Fibroblast of lung (primary cell): ENCODE data around the gene PPP2R3B. TPM values are rescaled to one million over a fixed set of nuclear protein-coding genes. Genes with fewer than 3 reads are reported as not detected.
"Not testable (repeated sequence)": the region's sequence is repeated elsewhere in the genome, so short reads cannot be mapped to it uniquely, and the experiment has no call there.

Source experiments
- DNase-seq, 2 donors: peaks; one replicate each; pipeline versions ENCODE4 v3.0.0 to v3.0.0-alpha.2; 2010; ENCODE audit warnings: low read depth in 2 of 2
- H2AFZ ChIP-seq: 2 replicates; pipeline ENCODE4 v1.5.1; 2012; ENCODE audit warnings: low read length, control low read depth, inconsistent platforms
- H3K27ac ChIP-seq: 2 replicates; pipeline ENCODE4 v1.5.1; 2011; ENCODE audit warnings: low read length, control low read depth; ENCODE audit not compliant: insufficient read depth
- H3K27me3 ChIP-seq: 2 replicates; pipeline ENCODE4 v1.5.1; 2011; ENCODE audit warnings: mild to moderate bottlenecking, low read length; ENCODE audit not compliant: control insufficient read depth, insufficient read depth
- H3K36me3 ChIP-seq: 2 replicates; pipeline ENCODE4 v1.5.1; 2011; ENCODE audit warnings: low read length; ENCODE audit not compliant: control insufficient read depth, insufficient read depth
- H3K4me1 ChIP-seq: 2 replicates; pipeline ENCODE4 v1.5.1; 2011; ENCODE audit warnings: low read length; ENCODE audit not compliant: control insufficient read depth, insufficient read depth; ENCODE audit errors: extremely low read depth
- H3K4me2 ChIP-seq: 2 replicates; pipeline ENCODE4 v1.5.1; 2011; ENCODE audit warnings: low read length, control low read depth; ENCODE audit not compliant: insufficient read depth; ENCODE audit errors: extremely low read depth
- H3K4me3 ChIP-seq, 4 experiments: fragments of 200-600 bp in 1 of 4; sonication (generic) in 1 of 4; replicated peaks in 1 of 4; 2 replicates each; pipeline ENCODE4 v1.5.1; 2011 to 2016; ENCODE audit warnings: low read length in 4 of 4, low read depth in 3 of 4, mild to moderate bottlenecking in 3 of 4, control low read depth in 2 of 4, inconsistent platforms in 1 of 4, mixed read lengths in 1 of 4; ENCODE audit not compliant: insufficient read depth in 1 of 4; ENCODE audit errors: control extremely low read depth in 1 of 4
- H3K79me2 ChIP-seq: 2 replicates; pipeline ENCODE4 v1.5.1; 2012; ENCODE audit warnings: mild to moderate bottlenecking, low read length, inconsistent platforms; ENCODE audit not compliant: control insufficient read depth, insufficient read depth
- H3K9ac ChIP-seq: 2 replicates; pipeline ENCODE4 v1.5.1; 2011; ENCODE audit warnings: mild to moderate bottlenecking, low read length, control low read depth; ENCODE audit not compliant: insufficient read depth
- H3K9me3 ChIP-seq: 2 replicates; pipeline ENCODE4 v1.5.1; 2012; ENCODE audit warnings: low read depth, low read length; ENCODE audit not compliant: control insufficient read depth, insufficient read depth
- H4K20me1 ChIP-seq: 2 replicates; pipeline ENCODE4 v1.5.1; 2011; ENCODE audit warnings: low read length; ENCODE audit not compliant: control insufficient read depth, insufficient read depth; ENCODE audit errors: extremely low read depth
- CTCF ChIP-seq, 2 donors: IDR thresholded peaks in 1 of 2; conservative IDR thresholded peaks in 1 of 2; 1 replicate in 1 of 2; 2 replicates in 1 of 2; pipeline ENCODE4 v1.5.1; 2011 to 2012; ENCODE audit warnings: low read length in 2 of 2, control low read depth in 1 of 2, inconsistent platforms in 1 of 2, low read depth in 1 of 2, mild to moderate bottlenecking in 1 of 2
- EZH2 ChIP-seq: IDR thresholded peaks from 2 replicates; pipeline ENCODE4 v1.5.1; 2012; ENCODE audit warnings: low read length, control low read depth, mild to moderate bottlenecking; ENCODE audit errors: missing control alignments
- polyA plus RNA-seq, 2 donors: library from polyadenylated mRNA; depleted of rRNA in 1 of 2; stranded (reverse) in 1 of 2; unstranded in 1 of 2; fragments of >200 nt; gene quantifications; 2 replicates each; pipeline ENCODE4 v1.2.1, GENCODE V29; 2011 to 2012; ENCODE audit warnings: missing spikeins in 1 of 2
- total RNA-seq: library from RNA; depleted of rRNA; stranded (reverse); fragments of >200 nt; gene quantifications from 2 replicates; pipeline ENCODE4 v1.2.1, GENCODE V29; 2014

PPP2R3B gene
- total and polyA plus RNA-seq, 2 donors (not counting 1 experiment from before 2014, with no cell fraction given) = 3.2 to 14.7 TPM

- no peak overlapping the region for H3K9ac ChIP-seq
- H3K27ac ChIP-seq = no peak overlapping the region
- H3K4me3 ChIP-seq = no peak overlapping the region
- no peaks in the 10 kb centered on the region for H4K20me1 ChIP-seq
- no peaks in the 10 kb centered on the region for H3K27me3 ChIP-seq
- no peaks in the 10 kb centered on the region for H3K4me1 ChIP-seq
- no peaks in the 10 kb centered on the region for H3K79me2 ChIP-seq
- no peak for TF ChIP-seq EZH2
- TF ChIP-seq CTCF (conservative IDR thresholded peaks at IDR 0.05 in 1 of 2, IDR thresholded peaks at IDR 0.05 in 1 of 2; ENCODE audit: low read depth in 1 of 2, low read length in 2 of 2) = no peak
- no peaks in the 10 kb centered on the region for H3K36me3 ChIP-seq
- H3K9me3 ChIP-seq = no peaks in the 10 kb centered on the region
- H3K4me2 ChIP-seq = no peak overlapping the region
- DNase-seq = no peak
- no peak overlapping the region for H2AFZ ChIP-seq
Observed at GRCh38 chrX:434946-435345, 48.2 kb upstream of the PPP2R3B start.

- Histone ChIP-seq H3K27me3 (no peaks in the 10 kb centered on the region), H4K20me1 (no peaks in the 10 kb centered on the region), H3K9ac (no peak overlapping the region), H2AFZ (no peak overlapping the region), H3K27ac (no peak overlapping the region), H3K79me2 (no peaks in the 10 kb centered on the region), H3K4me3 (no peak overlapping the region), H3K4me2 (no peak overlapping the region), H3K9me3 (no peaks in the 10 kb centered on the region), H3K36me3 (no peaks in the 10 kb centered on the region), H3K4me1 (no peaks in the 10 kb centered on the region)
- DNase-seq = no peak
- no peak for TF ChIP-seq CTCF (conservative IDR thresholded peaks at IDR 0.05 in 1 of 2, IDR thresholded peaks at IDR 0.05 in 1 of 2; ENCODE audit: low read depth in 1 of 2, low read length in 2 of 2)
- TF ChIP-seq EZH2 = no peak
Observed at GRCh38 chrX:433771-434170, 47.1 kb upstream of the PPP2R3B start.

GRCh38 chrX:432666-433065 lies 46.0 kb upstream of the PPP2R3B start:
- H3K4me2 ChIP-seq, H3K27me3 ChIP-seq, H3K4me3 ChIP-seq, H3K27ac ChIP-seq, H3K9ac ChIP-seq, H3K4me1 ChIP-seq, H2AFZ ChIP-seq, H3K9me3 ChIP-seq, H3K36me3 ChIP-seq, H3K79me2 ChIP-seq, H4K20me1 ChIP-seq, DNase-seq: not testable (repeated sequence)
